Bladder microvascular endothelial cell (primary cell): ENCODE results near the gene TBK1. TPM values are rescaled to one million over a fixed set of nuclear protein-coding genes. Genes with fewer than 3 reads are reported as not detected.

Source experiments
- total RNA-seq: library from RNA; depleted of rRNA; stranded (reverse); fragments of >200 nt; gene quantifications from 2 replicates; pipeline ENCODE4 v1.2.3, GENCODE V29; 2014

The TBK1 gene
- 26.7 and 46.9 TPM in 2 replicates for total RNA-seq

DNA sequence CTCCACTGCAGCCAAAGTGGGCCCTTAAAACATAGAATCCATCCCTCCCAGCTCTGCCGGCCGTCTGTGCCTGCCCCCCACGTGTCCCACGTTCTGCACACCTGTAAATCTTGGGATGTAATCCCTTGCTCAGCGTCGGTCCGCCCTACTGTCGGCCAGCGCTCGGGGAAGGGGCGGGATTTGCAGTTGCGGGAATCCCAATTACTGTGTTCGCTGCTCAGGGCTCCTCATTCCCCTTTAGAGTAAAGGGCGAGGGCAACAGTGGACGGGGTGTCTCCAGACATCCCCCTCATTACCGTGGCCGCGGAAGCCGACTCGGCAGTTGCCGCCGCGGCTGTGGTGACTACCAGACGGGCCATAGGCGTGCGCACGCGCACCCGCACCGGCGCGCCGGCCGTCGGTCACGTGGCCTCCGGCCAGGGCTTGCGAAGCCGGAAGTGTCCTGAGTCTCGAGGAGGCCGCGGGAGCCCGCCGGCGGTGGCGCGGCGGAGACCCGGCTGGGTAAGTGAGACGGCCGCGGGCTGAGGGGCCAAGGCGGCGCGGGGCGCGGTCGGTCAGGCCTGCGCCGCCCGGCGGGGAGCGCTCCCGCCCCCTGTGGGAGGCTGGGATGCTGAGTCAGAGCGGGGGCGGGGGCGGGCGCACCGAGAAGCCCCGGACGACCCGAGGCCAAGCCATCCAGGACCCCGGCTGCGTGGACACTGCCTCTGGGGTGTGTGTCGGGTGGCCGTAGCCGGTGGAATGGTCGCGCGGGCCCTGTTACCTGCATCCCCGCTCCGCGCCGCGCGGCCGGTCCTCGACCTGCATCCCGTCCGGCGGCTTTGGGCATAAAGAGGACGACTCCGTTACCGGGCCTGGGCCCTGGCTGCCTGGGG, at the start of gene TBK1:
Gene TBK1, plus strand, starts transcription at position 434 of the 872 bp plus-strand sequence. CDS start 3,751 bp downstream, outside the sequence.

GRCh38 chr12:64403707-64404469, 48.0 kb upstream of the TBK1 start, which contains the start of gene XPOT:
Gene XPOT, plus strand, starts transcription at chr12:64404392. Its CDS starts 5,644 bp downstream, at chr12:64410036.

Other genes starting within 250 kb of the TBK1 start
- gene KICS2, start 229.8 kb upstream of the TBK1 start, total RNA-seq, result 3.7 and 4.2 TPM in 2 replicates
- not detected in 2 replicates for gene C12orf56, start 61.4 kb upstream of the TBK1 start, total RNA-seq
- 31.7 and 58.3 TPM in 2 replicates for gene XPOT, start 47.7 kb upstream of the TBK1 start, total RNA-seq
- gene RASSF3, start 158.4 kb downstream of the TBK1 start, total RNA-seq, result 25.4 and 26.3 TPM in 2 replicates